A549 (cell line): ENCODE measurements around the gene GFY. TPM values are rescaled to one million over a fixed set of nuclear protein-coding genes. Genes with fewer than 3 reads are reported as not detected.

Experiments
- ATAC-seq, 2 experiments: fragments of 200-7000 bp in 1 of 2; fragments of >200 bp in 1 of 2; cut with Nextera tagmentation in 1 of 2; cut with Tn5 transposase in 1 of 2; 3 replicates each; pipeline versions ENCODE4 v1.8.0 to v1.9.1; 2018 to 2020; ENCODE audit warnings: mild to moderate bottlenecking in 1 of 2, moderate library complexity in 1 of 2
- CTCF ChIA-PET: fragments of 300-600 bp; sonication (Branson Sonifier 250); formaldehyde crosslinking; extraction: SDS; loops from one replicate; lab custom pipeline; 2021; ENCODE audit warnings: antibody characterized with exemption, inconsistent platforms; lab: Yijun Ruan, JAX
- POLR2A ChIA-PET: fragments of 350-600 bp; formaldehyde crosslinking; extraction: SDS; loops from one replicate; lab custom pipeline; 2021; ENCODE audit warnings: antibody characterized with exemption, inconsistent platforms; lab: Yijun Ruan, JAX
- DNase-seq, 2 experiments: peaks; one replicate each; pipeline versions ENCODE4 v3.0.0 to v3.0.0-alpha.2; 2011 to 2016; ENCODE audit warnings: low read depth in 1 of 2, low spot score in 1 of 2
- FAIRE-seq: peaks from 2 replicates; lab custom pipeline; 2011; peaks lifted over from hg19 to GRCh38; lab: Jason Lieb, UNC
- H3K27ac ChIP-seq, 2 experiments: fragments of >200 bp; sonication (Bioruptor Twin); formaldehyde crosslinking; 3 replicates each; pipeline ENCODE4 v1.5.1; 2016 to 2017
- H3K4me1 ChIP-seq: fragments of >200 bp; sonication (Bioruptor Twin); formaldehyde crosslinking; 3 replicates; pipeline ENCODE4 v1.6.1; 2016
- H3K4me2 ChIP-seq: fragments of >200 bp; sonication (Bioruptor Twin); formaldehyde crosslinking; 3 replicates; pipeline ENCODE4 v1.6.1; 2016
- H3K4me3 ChIP-seq: fragments of >200 bp; sonication (Bioruptor Twin); formaldehyde crosslinking; 3 replicates; pipeline ENCODE4 v1.5.1; 2016
- H3K9me3 ChIP-seq: fragments of >200 bp; sonication (Bioruptor Twin); formaldehyde crosslinking; 3 replicates; pipeline ENCODE4 v1.6.1; 2016
- CBX2 ChIP-seq: fragments of 200-600 bp; sonication (generic); IDR thresholded peaks from 2 replicates; pipeline ENCODE4 v1.6.1; 2016; ENCODE audit warnings: low read depth, mild to moderate bottlenecking, borderline replicate concordance
- CHD2 ChIP-seq: fragments of 150-350 bp; IDR thresholded peaks from 2 replicates; pipeline ENCODE4 v1.6.1; 2014; ENCODE audit warnings: low read length; ENCODE audit not compliant: partially characterized antibody
- EHF ChIP-seq: fragments of 250-450 bp; sonication (Bioruptor Pico); IDR thresholded peaks from 2 replicates; pipeline ENCODE4 v1.5.0; 2020; ENCODE audit warnings: mild to moderate bottlenecking
- ESRRA ChIP-seq: fragments of 150-350 bp; IDR thresholded peaks from 2 replicates; pipeline ENCODE4 v1.6.1; 2014; ENCODE audit warnings: mild to moderate bottlenecking, low read length, borderline replicate concordance
- FOSB ChIP-seq: fragments of 250-450 bp; sonication (Bioruptor Pico); IDR thresholded peaks from 2 replicates; pipeline ENCODE4 v1.5.0; 2020; ENCODE audit warnings: mild to moderate bottlenecking, moderate library complexity
- HEYL ChIP-seq: fragments of 250-450 bp; sonication (Bioruptor Pico); IDR thresholded peaks from 2 replicates; pipeline ENCODE4 v1.8.0; 2021; ENCODE audit warnings: mild to moderate bottlenecking, moderate library complexity
- HOXA7 ChIP-seq: fragments of 250-450 bp; sonication (Bioruptor Pico); IDR thresholded peaks from 2 replicates; pipeline ENCODE4 v1.5.0; 2020; ENCODE audit warnings: mild to moderate bottlenecking, moderate library complexity
- HOXB13 ChIP-seq: fragments of 250-450 bp; sonication (Bioruptor Pico); IDR thresholded peaks from 2 replicates; pipeline ENCODE4 v1.5.0; 2020; ENCODE audit warnings: low read depth, mild to moderate bottlenecking, moderate library complexity
- HOXB5 ChIP-seq: fragments of 250-450 bp; sonication (Bioruptor Pico); IDR thresholded peaks from 2 replicates; pipeline ENCODE4 v1.5.0; 2020; ENCODE audit warnings: mild to moderate bottlenecking, moderate library complexity
- JUN ChIP-seq, 2 experiments: fragments of >200 bp; sonication (Bioruptor Twin); formaldehyde crosslinking; IDR thresholded peaks; 2 replicates in 1 of 2; 3 replicates in 1 of 2; pipeline ENCODE4 v1.6.1; 2016 to 2017
- JUNB ChIP-seq: fragments of >200 bp; sonication (Bioruptor Twin); formaldehyde crosslinking; IDR thresholded peaks from 2 replicates; pipeline ENCODE4 v1.6.1; 2016
- KDM1A ChIP-seq: fragments of 200-600 bp; sonication (generic); IDR thresholded peaks from 2 replicates; pipeline ENCODE4 v1.6.1; 2016; ENCODE audit warnings: low read depth, mild to moderate bottlenecking
- KDM5A ChIP-seq: fragments of 200-600 bp; sonication (generic); IDR thresholded peaks from 2 replicates; pipeline ENCODE4 v1.6.1; 2016; ENCODE audit warnings: antibody characterized with exemption, mild to moderate bottlenecking
- MAFK ChIP-seq: fragments of 450-650 bp; IDR thresholded peaks from 2 replicates; pipeline ENCODE4 v1.6.1; 2014; ENCODE audit not compliant: partially characterized antibody
- MAZ ChIP-seq: fragments of 150-350 bp; IDR thresholded peaks from 2 replicates; pipeline ENCODE4 v1.6.1; 2014; ENCODE audit warnings: antibody characterized with exemption, low read depth, low read length, borderline replicate concordance
- MYC ChIP-seq: IDR thresholded peaks from 2 replicates; pipeline ENCODE4 v1.6.1; 2012; ENCODE audit warnings: mild to moderate bottlenecking, inconsistent platforms, low read length, improper control_type of control experiment, borderline replicate concordance
- PBX3 ChIP-seq: IDR thresholded peaks from 2 replicates; pipeline ENCODE4 v1.6.1; 2012
- PHF8 ChIP-seq: fragments of 200-600 bp; sonication (generic); IDR thresholded peaks from 2 replicates; pipeline ENCODE4 v1.6.1; 2016; ENCODE audit warnings: low read depth, mild to moderate bottlenecking, antibody characterized with exemption, moderate library complexity, borderline replicate concordance
- POLR2AphosphoS2 ChIP-seq: conservative IDR thresholded peaks from 2 replicates; pipeline ENCODE4 v1.6.1; 2012; ENCODE audit warnings: low read length, improper control_type of control experiment, inconsistent platforms
- RFX5 ChIP-seq: fragments of 450-650 bp; IDR thresholded peaks from 2 replicates; pipeline ENCODE4 v1.7.1; 2014; ENCODE audit warnings: antibody characterized with exemption, mild to moderate bottlenecking, moderate library complexity
- RNF2 ChIP-seq: fragments of 200-600 bp; sonication (generic); IDR thresholded peaks from 2 replicates; pipeline ENCODE4 v1.6.1; 2016; ENCODE audit warnings: low read depth, mild to moderate bottlenecking, antibody characterized with exemption, moderate library complexity, borderline replicate concordance
- SREBF2 ChIP-seq: fragments of 450-650 bp; IDR thresholded peaks from 2 replicates; pipeline ENCODE4 v1.6.1; 2014; ENCODE audit warnings: mild to moderate bottlenecking, moderate library complexity
- TFCP2L1 ChIP-seq: fragments of 250-450 bp; sonication (Bioruptor Pico); IDR thresholded peaks from 2 replicates; pipeline ENCODE4 v1.5.0; 2021; ENCODE audit warnings: mild to moderate bottlenecking
- TP53 ChIP-seq: fragments of 250-450 bp; sonication (Bioruptor Pico); IDR thresholded peaks from 2 replicates; pipeline ENCODE4 v1.5.0; 2021; ENCODE audit warnings: mild to moderate bottlenecking, moderate library complexity
- ZC3H11A ChIP-seq: fragments of 450-650 bp; IDR thresholded peaks from 2 replicates; pipeline ENCODE4 v1.6.1; 2014; ENCODE audit warnings: antibody characterized with exemption, mild to moderate bottlenecking
- ZFP36 ChIP-seq: fragments of 450-650 bp; IDR thresholded peaks from 2 replicates; pipeline ENCODE4 v1.6.1; 2014; ENCODE audit warnings: borderline replicate concordance; ENCODE audit not compliant: partially characterized antibody
- ZSCAN20 ChIP-seq: fragments of 250-450 bp; sonication (Bioruptor Pico); IDR thresholded peaks from 2 replicates; pipeline ENCODE4 v1.8.0; 2022; ENCODE audit warnings: mild to moderate bottlenecking, moderate library complexity
- WGBS: methylation state at CpG from one replicate; pipeline ENCODE4 v1.1.6; 2017; ENCODE audit errors: missing lambda C conversion rate; 5-methylcytosine and 5-hydroxymethylcytosine counted together
- polyA plus RNA-seq, 4 experiments: library from polyadenylated mRNA; depleted of rRNA in 3 of 4; stranded (reverse); fragments of >200 nt; fragmentation: RNase III in 1 of 4; extraction: RNeasy Plus Mini Kit Qiagen cat#74134 plus additional on column Dnase treatment in 1 of 4; gene quantifications; 2 replicates in 3 of 4; 3 replicates in 1 of 4; pipeline ENCODE4 v1.2.3, GENCODE V29; 2011 to 2017
- TF ChIP-seq, protein P1 (sequence below): IDR thresholded peaks from 2 replicates; pipeline ENCODE4 v1.6.1; 2012
- TF ChIP-seq, protein P2 (sequence below): fragments of >200 bp; sonication (Bioruptor Twin); formaldehyde crosslinking; IDR thresholded peaks from 3 replicates; pipeline ENCODE4 v1.6.1; 2016
- TF ChIP-seq, protein P3 (sequence below): IDR thresholded peaks from 2 replicates; pipeline ENCODE4 v1.6.1; 2012; ENCODE audit warnings: low read depth, borderline replicate concordance

The GFY gene
- polyA plus RNA-seq, 2 of the 4 experiments (the other 2 are of a cell fraction) = 0.06 TPM; not detected in 1

GRCh38 chr19:49448432-49448786 is 23.2 kb downstream of the GFY start:
- DNase-seq = no peak
- no peak for FAIRE-seq
- no peak overlapping the region for H3K27ac ChIP-seq
- ChIA-PET POLR2A (no interaction called here), CTCF (interaction anchor here (1.1 to 19.0 kb wide), 6 partner anchors 13 to 222 kb away, joined by 3 to 244 read pairs (median 10); partner anchors contain the start of genes FLT3LG and KASH5)
- ATAC-seq = no peak
- no peak overlapping the region for H3K4me3 ChIP-seq
- H3K9me3 ChIP-seq = no peaks in the 10 kb centered on the region
- H3K4me1 ChIP-seq = peaks cover 10% of the 10 kb centered on the region
- WGBS = 96% methylated on average over 6 of the region's 6 CpGs
- no peak overlapping the region for H3K4me2 ChIP-seq
- TF ChIP-seq KDM5A (no peak), ZFP36 (peak; percentile 51)

DNA sequence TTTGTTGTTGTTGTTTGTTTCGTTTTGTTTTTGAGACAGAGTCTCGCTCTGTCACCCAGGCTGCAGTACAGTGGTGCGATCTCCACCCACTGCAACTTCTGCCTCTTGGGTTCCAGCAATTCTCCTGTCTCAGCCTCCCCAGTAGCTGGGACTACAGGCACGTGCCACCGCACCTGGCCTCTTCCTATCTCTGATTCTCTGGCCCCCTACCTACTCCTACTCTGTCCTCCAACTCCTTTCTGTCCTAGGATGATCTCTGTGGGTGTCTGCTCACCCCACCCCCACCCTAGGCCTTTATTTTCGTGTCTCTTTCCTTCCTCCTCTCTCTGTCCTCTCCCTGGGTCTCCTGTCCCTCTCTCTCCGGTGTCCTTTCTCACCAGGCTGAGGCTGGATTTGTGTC is 25.2 kb downstream of the GFY start:
- WGBS = 90% methylated on average over 7 of the region's 7 CpGs
- POLR2A ChIA-PET = interaction anchor here (0.7 kb wide), 1 partner anchor 44 kb away, joined by 3 read pairs; no protein-coding TSS in a partner anchor

GRCh38 chr19:49451430-49452181 is 26.4 kb downstream of the GFY start, which contains the start of gene PIH1D1:
Gene PIH1D1 (minus strand): TSS chr19:49451814. CDS start chr19:49451574, 240 bp downstream.
- DNase-seq = peak; percentile 99 to 100
- POLR2A ChIA-PET = interaction anchor here (0.6 to 1.5 kb wide), 10 partner anchors 9 to 432 kb away, joined by 3 to 10 read pairs (median 4); partner anchors contain the start of genes RPS11, RRAS and TEAD2
- TF ChIP-seq RNF2 = no peak
- no peak for TF ChIP-seq ZSCAN20 (CRISPR knock-in tag)
- TF ChIP-seq SREBF2 = no peak
- TF ChIP-seq MYC = no peak; the same call in 1 of the 2 replicates
- no peak for TF ChIP-seq EHF (CRISPR knock-in tag)
- TF ChIP-seq CHD2 = peak; percentile 93
- no peak for TF ChIP-seq JUNB
- TF ChIP-seq HOXA7 = no peak
- TF ChIP-seq, protein P1, sequence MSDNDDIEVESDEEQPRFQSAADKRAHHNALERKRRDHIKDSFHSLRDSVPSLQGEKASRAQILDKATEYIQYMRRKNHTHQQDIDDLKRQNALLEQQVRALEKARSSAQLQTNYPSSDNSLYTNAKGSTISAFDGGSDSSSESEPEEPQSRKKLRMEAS = peak; percentile 94
- TF ChIP-seq HOXB5 (CRISPR knock-in tag) = peak; percentile 100
- no peak for TF ChIP-seq RFX5
- TF ChIP-seq KDM5A = peak; percentile 43; the same call in 1 of the 2 replicates
- TF ChIP-seq PBX3 = 0 out of 2 replicates have a peak, but pooled peaks have one; percentile 74
- no peak for TF ChIP-seq ZC3H11A
- no peak for TF ChIP-seq POLR2AphosphoS2
- no peak for TF ChIP-seq HEYL (CRISPR knock-in tag)
- no peak for TF ChIP-seq TFCP2L1 (CRISPR knock-in tag)
- TF ChIP-seq, protein P2, sequence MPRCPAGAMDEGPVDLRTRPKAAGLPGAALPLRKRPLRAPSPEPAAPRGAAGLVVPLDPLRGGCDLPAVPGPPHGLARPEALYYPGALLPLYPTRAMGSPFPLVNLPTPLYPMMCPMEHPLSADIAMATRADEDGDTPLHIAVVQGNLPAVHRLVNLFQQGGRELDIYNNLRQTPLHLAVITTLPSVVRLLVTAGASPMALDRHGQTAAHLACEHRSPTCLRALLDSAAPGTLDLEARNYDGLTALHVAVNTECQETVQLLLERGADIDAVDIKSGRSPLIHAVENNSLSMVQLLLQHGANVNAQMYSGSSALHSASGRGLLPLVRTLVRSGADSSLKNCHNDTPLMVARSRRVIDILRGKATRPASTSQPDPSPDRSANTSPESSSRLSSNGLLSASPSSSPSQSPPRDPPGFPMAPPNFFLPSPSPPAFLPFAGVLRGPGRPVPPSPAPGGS = peak; percentile 86
- TF ChIP-seq FOSB (CRISPR knock-in tag) = peak; percentile 49; the same call in 1 of the 2 replicates
- TF ChIP-seq JUN (IDR thresholded peaks at IDR 0.05) = peak in 1 of 2 experiments; percentile 85; a peak in 4 of 5 replicates
- TF ChIP-seq MAZ = peak; percentile 7; the same call in 1 of the 2 replicates
- peak; percentile 78; the same call in 1 of the 2 replicates for TF ChIP-seq TP53 (CRISPR knock-in tag)
- TF ChIP-seq PHF8 = peak; percentile 60; the same call in 1 of the 2 replicates
- TF ChIP-seq MAFK = peak; percentile 44
- TF ChIP-seq CBX2 = no peak
- TF ChIP-seq, protein P3, sequence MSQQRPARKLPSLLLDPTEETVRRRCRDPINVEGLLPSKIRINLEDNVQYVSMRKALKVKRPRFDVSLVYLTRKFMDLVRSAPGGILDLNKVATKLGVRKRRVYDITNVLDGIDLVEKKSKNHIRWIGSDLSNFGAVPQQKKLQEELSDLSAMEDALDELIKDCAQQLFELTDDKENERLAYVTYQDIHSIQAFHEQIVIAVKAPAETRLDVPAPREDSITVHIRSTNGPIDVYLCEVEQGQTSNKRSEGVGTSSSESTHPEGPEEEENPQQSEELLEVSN = peak; percentile 60; the same call in 1 of the 2 replicates
- no peak for TF ChIP-seq ESRRA
- no peak for TF ChIP-seq HOXB13 (CRISPR knock-in tag)
- no peak for TF ChIP-seq KDM1A

More for the DNA sequence above, 25.2 kb downstream of the GFY start:
- FAIRE-seq (no peak), DNase-seq (no peak), ATAC-seq (no peak)
- peak overlapping the region in 1 of 2 experiments; percentile 89; a peak in 3 of 6 replicates for H3K27ac ChIP-seq
- H3K4me1 ChIP-seq = peaks cover 16% of the 10 kb centered on the region
- CTCF ChIA-PET = interaction anchor here (0.6 to 19.0 kb wide), 6 partner anchors 21 to 478 kb away, joined by 3 to 244 read pairs (median 48); partner anchors contain the start of genes FLT3LG, GFY and KASH5
- TF ChIP-seq MYC = no peak
- peak overlapping the region; percentile 72 for H3K4me3 ChIP-seq
- H3K4me2 ChIP-seq = peak overlapping the region; percentile 73
- no peaks in the 10 kb centered on the region for H3K9me3 ChIP-seq

More at GRCh38 chr19:49451430-49452181, 26.4 kb downstream of the GFY start, which contains the start of gene PIH1D1:
- CTCF ChIA-PET = interaction anchor here (1.0 to 19.0 kb wide), 10 partner anchors 8 to 243 kb away, joined by 3 to 244 read pairs (median 4); partner anchors contain the start of genes FLT3LG, GFY and KASH5
- FAIRE-seq (peak; percentile 88), ATAC-seq (peak; percentile 76 to 79)
- WGBS = under 1% methylated on average over 31 of the region's 42 CpGs
- H3K4me1 ChIP-seq = peaks cover 25% of the 10 kb centered on the region
- no peaks in the 10 kb centered on the region for H3K9me3 ChIP-seq
- peak within 1 kb of the TSS; percentile 90 for H3K4me3 ChIP-seq
- H3K27ac ChIP-seq = peak within 1 kb of the TSS; percentile 93 to 99
- peak within 1 kb of the TSS; percentile 89 for H3K4me2 ChIP-seq
